Measurements from ENCODE around the gene CHI3L1.

The CHI3L1 gene

GRCh38 chr1:203139976-203140475 is 46.5 kb downstream of the CHI3L1 start:
- TF ChIP-seq TAF1 (IDR thresholded peaks at IDR 0.05; ENCODE audit: low read depth) = no peak
- no peak for TF ChIP-seq YY1 (IDR thresholded peaks at IDR 0.05; ENCODE audit: low read depth)
- TF ChIP-seq FOXM1 (IDR thresholded peaks at IDR 0.05; ENCODE audit: borderline replicate concordance, low read depth) = no peak
- TF ChIP-seq RAD21 (IDR thresholded peaks at IDR 0.05; ENCODE audit: low read depth) = no peak

GRCh38 chr1:203138066-203138465 is 48.4 kb downstream of the CHI3L1 start:
- no peak for TF ChIP-seq MAX (IDR thresholded peaks at IDR 0.05)
- TF ChIP-seq TCF12 (IDR thresholded peaks at IDR 0.05; ENCODE audit: low read depth) = no peak
- TF ChIP-seq EGR1 (IDR thresholded peaks at IDR 0.05) = no peak

GRCh38 chr1:203137324-203137723 is 49.2 kb downstream of the CHI3L1 start:
- TF ChIP-seq EGR1 (IDR thresholded peaks at IDR 0.05) = no peak
- TF ChIP-seq NFIC (IDR thresholded peaks at IDR 0.05) = no peak
- TF ChIP-seq USF1 (IDR thresholded peaks at IDR 0.05) = no peak
- no peak for TF ChIP-seq CREB1 (IDR thresholded peaks at IDR 0.05; ENCODE audit: low read depth)
- no peak for TF ChIP-seq YY1 (IDR thresholded peaks at IDR 0.05; ENCODE audit: low read depth)
- no peak for TF ChIP-seq EP300 (IDR thresholded peaks at IDR 0.05; ENCODE audit: borderline replicate concordance)
- no peak for TF ChIP-seq ZBTB7A (IDR thresholded peaks at IDR 0.05; ENCODE audit: low read depth)
- TF ChIP-seq RAD21 (IDR thresholded peaks at IDR 0.05; ENCODE audit: low read depth) = no peak
- TF ChIP-seq FOXM1 (IDR thresholded peaks at IDR 0.05; ENCODE audit: borderline replicate concordance, low read depth) = no peak
- TF ChIP-seq TCF12 (IDR thresholded peaks at IDR 0.05; ENCODE audit: low read depth) = no peak
- TF ChIP-seq REST (IDR thresholded peaks at IDR 0.05; ENCODE audit: low read depth) = no peak
- no peak for TF ChIP-seq TAF1 (IDR thresholded peaks at IDR 0.05; ENCODE audit: low read depth)
- TF ChIP-seq MAX (IDR thresholded peaks at IDR 0.05) = no peak
- TF ChIP-seq CEBPB (IDR thresholded peaks at IDR 0.05) = no peak
- TF ChIP-seq TEAD4 (IDR thresholded peaks at IDR 0.05) = no peak

- TF ChIP-seq USF1 (IDR thresholded peaks at IDR 0.05) (no peak), TEAD4 (IDR thresholded peaks at IDR 0.05) (no peak), CREB1 (IDR thresholded peaks at IDR 0.05; ENCODE audit: low read depth) (no peak), EGR1 (IDR thresholded peaks at IDR 0.05) (no peak), TCF12 (IDR thresholded peaks at IDR 0.05; ENCODE audit: low read depth) (no peak), EP300 (IDR thresholded peaks at IDR 0.05; ENCODE audit: borderline replicate concordance) (no peak), YY1 (IDR thresholded peaks at IDR 0.05; ENCODE audit: low read depth) (no peak), FOXM1 (IDR thresholded peaks at IDR 0.05; ENCODE audit: borderline replicate concordance, low read depth) (no peak), NFIC (IDR thresholded peaks at IDR 0.05) (no peak), ZBTB7A (IDR thresholded peaks at IDR 0.05; ENCODE audit: low read depth) (no peak), CEBPB (IDR thresholded peaks at IDR 0.05) (no peak)
These were observed 50.0 kb downstream of the CHI3L1 start for GRCh38 chr1:203136409-203137042.

- TF ChIP-seq TCF12 (IDR thresholded peaks at IDR 0.05; ENCODE audit: low read depth) (no peak), USF1 (IDR thresholded peaks at IDR 0.05) (no peak), CEBPB (IDR thresholded peaks at IDR 0.05) (no peak), TAF1 (IDR thresholded peaks at IDR 0.05; ENCODE audit: low read depth) (no peak), REST (IDR thresholded peaks at IDR 0.05; ENCODE audit: low read depth) (no peak), NFIC (IDR thresholded peaks at IDR 0.05) (no peak), TEAD4 (IDR thresholded peaks at IDR 0.05) (no peak), YY1 (IDR thresholded peaks at IDR 0.05; ENCODE audit: low read depth) (no peak), FOXM1 (IDR thresholded peaks at IDR 0.05; ENCODE audit: borderline replicate concordance, low read depth) (no peak), MAX (IDR thresholded peaks at IDR 0.05) (no peak), EP300 (IDR thresholded peaks at IDR 0.05; ENCODE audit: borderline replicate concordance) (no peak), ZBTB7A (IDR thresholded peaks at IDR 0.05; ENCODE audit: low read depth) (no peak), RAD21 (IDR thresholded peaks at IDR 0.05; ENCODE audit: low read depth) (no peak)
These were observed 50.7 kb downstream of the CHI3L1 start for GRCh38 chr1:203135636-203136305.
